GM12892 (cell line): Measurements from ENCODE around the gene STK10.

Experiments
- POLR2A ChIP-seq: IDR thresholded peaks from 2 replicates; pipeline ENCODE4 v1.6.1; 2011; ENCODE audit warnings: low read depth, low read length, control low read depth
- POLR2AphosphoS5 ChIP-seq: IDR thresholded peaks from 2 replicates; pipeline ENCODE4 v1.6.1; 2011; ENCODE audit warnings: low read depth, low read length, control low read depth

- TF ChIP-seq POLR2AphosphoS5 = no peak
- TF ChIP-seq POLR2A = no peak
These were observed 133.3 kb downstream of the STK10 start for GRCh38 chr5:172054611-172055153.
